Inflammatory macrophage treated with lipopolysaccharide for 4 hours (primary cell): ENCODE measurements around the gene ANKMY2.
A peak's percentile ranks its signal among the peaks of the same experiment; 100 is the strongest.
"Not testable (repeated sequence)": the region's sequence is repeated elsewhere in the genome, so short reads cannot be mapped to it uniquely, and the experiment has no call there.

Experiments used
- DNase-seq: peaks from one replicate; pipeline ENCODE4 v3.0.0-alpha.2; 2020

The ANKMY2 gene

DNA sequence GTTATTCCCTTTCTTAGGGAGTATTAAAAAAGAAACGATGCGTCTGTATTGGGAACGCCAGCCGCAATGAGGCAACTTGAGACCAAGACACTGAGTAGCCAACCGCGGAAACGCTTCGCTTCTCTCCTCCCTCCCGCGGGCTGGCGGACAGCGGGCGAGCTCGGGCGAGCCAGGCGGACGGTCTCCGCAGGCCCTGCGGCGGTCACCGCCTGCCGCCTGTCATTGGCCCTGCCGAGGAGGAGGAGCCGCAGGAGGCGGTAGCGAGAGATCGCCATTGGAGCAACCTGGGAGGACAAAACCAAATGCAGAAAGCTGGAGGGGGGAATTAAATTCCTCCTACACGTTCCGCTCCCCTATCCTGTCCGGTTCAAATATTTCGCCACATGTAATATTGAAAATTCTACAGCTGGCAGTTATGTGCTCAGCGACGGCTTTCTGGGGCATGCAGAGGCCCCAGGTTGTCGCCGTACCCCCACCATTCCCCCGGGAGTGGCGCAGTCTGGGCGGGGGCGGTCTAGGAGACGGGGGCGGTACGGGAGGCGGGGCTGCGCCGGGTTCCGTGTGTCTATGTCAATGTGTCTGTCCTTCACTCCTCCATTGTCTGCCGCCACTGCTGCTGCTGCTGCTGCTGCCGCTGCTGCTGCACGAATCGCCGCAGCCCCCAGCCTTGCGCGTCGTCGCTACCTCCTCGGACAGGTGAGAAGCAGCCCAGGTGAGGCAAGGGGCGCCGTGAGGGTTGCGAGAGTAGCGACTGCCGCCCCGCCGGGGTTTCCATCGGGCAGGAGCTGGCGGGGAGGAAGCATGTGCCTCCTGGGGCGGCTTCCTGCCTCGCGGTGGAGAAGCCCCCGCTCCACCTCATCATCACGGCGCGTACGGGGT lies at the start of gene ANKMY2, which contains the start of gene BZW2:
Gene ANKMY2, minus strand, starts transcription at position 162 of the 879 bp plus-strand sequence. CDS start 181 bp downstream, outside the sequence.
Gene BZW2, plus strand, starts transcription at position 589 of the 879 bp plus-strand sequence. CDS start 19,263 bp downstream, outside the sequence.
- peak; percentile 98 for DNase-seq

GRCh38 chr7:16694806-16695205 lies 49.3 kb upstream of the ANKMY2 start:
- DNase-seq = no peak

- DNase-seq = no peak
Measured at GRCh38 chr7:16693601-16694318, 48.2 kb upstream of the ANKMY2 start.

DNA sequence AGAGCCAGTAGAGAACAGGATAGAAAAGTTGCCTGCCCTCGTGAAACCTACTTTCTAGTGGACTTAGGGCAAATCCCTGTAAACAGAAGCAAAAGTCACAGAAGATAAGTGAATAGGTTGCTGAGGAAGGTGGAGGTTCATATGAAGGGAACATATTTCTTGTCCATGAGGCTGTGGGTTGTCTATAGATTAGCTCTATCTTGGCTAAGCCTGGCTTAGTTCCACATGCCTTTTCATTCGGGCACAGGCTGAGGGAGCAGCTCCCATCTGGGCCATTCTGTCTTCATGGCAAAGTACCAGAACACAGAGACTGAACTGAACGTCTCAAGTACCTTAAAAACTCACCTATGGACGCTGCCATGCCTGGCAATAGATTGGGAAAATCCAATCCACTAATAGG lies 45.7 kb upstream of the ANKMY2 start:
- DNase-seq = no peak

GRCh38 chr7:16688249-16688648 lies 42.7 kb upstream of the ANKMY2 start:
- no peak for DNase-seq

GRCh38 chr7:16685535-16685934 lies 40.0 kb upstream of the ANKMY2 start:
- no peak for DNase-seq

DNA sequence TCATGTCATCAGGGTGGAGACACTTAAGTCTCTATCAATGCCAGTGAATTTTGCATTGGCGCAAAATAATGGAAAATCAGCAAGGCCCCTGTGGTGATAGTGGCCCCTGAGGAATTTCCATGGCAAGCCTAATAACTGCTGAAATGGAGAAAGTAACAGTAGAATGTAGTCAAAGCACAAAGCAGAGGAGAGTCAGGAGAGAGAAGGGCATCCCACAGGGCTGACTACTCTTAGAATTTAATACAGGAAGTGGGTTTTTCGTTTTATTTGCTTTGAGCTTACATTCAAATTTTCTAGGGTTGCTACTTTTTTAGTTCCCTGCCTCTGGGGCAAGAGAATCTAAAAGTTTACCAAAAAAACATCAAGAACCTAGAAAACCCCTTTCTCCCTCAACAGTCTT lies 39.4 kb upstream of the ANKMY2 start:
- DNase-seq = no peak

- DNase-seq = not testable (repeated sequence)
Measured at GRCh38 chr7:16678645-16679566, 33.4 kb upstream of the ANKMY2 start.

DNA sequence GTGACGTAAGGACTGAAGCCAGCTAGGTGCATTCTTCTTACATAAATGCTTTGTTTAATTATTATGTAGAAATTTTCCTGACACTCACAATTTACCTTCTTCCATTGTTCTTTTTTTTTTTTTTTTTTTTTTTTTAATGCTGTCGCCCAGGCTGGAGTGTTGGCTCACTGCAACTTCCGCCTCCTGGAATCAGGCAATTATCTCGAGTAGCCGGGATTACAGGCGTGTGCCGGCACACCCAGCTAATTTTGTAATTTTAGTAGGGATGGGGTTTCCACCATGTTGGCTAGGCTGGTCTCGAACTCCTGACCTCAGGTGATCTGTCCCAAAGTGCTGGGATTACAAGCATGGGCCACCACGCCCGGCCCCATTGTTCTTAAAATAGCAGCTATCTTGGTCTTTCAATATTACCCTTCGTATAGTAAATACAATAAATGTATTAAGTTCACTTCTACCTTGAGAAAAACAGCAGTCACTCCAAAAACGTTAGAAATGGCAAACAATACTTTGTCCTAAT lies 32.5 kb upstream of the ANKMY2 start:
- DNase-seq = no peak

DNA sequence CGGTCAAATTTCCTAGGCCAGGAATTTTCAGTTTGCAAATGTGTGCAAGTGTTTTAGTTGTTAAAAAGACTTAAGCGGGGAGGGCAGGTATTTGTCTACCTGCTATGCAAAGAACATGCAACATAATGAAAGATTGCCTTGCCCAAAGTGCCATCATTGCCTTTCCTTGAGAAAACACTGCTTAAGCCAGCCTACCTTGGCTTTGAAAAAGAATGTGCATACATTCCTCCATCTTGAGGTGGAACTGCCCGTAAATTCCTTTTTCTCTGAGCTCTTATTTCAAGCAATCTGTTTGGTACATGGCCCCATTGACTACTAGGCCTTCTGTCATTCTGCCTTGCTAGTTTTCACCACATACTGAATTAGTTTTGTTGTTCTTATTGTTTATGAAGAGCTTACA lies 29.7 kb upstream of the ANKMY2 start:
- DNase-seq = no peak

DNA sequence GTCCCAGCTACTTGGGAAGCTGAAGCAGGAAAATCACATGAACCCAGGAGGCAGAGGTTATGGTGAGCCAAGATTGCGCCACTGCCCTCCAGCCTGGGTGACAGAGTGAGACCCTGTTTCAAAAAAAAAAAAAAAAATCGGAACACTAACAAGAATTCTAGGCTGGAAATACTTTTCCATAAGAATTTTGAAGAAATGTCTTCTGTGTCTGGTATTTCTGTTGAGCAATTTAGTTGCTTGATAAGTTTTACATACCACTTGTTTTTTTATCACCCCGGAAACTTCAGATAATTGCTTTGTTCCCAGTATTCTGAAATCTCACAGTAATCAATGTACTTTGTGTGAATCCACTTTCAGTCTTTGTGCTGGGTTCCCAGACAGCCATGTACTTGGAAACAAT lies 26.3 kb upstream of the ANKMY2 start:
- no peak for DNase-seq

DNA sequence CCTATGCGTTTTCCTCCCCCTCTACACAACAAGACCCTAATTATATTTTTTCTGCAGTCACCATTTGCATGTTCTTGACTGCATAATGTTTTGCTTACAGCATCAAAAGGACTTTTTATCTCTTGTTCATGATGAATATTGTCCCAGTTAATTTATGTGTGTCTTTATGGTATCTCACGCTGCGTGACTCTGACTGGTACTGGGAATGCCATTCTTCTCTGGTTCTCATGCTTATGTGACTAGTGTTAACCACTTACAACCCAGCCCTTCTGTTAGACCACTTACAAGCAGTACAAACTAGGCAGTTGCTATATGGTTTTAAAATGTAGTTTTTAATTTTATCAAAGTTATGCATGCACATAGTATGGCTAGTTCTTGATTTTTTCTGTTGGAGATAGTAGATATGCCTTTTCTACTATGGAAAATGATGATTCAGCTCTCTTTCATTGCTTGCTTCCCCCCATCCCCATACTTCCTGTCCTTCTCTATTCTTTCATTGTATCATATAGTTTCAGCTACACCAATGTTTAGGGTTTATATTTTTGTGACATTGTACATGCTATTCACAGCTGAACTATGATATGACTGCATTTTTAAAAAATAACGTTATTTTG lies 25.3 kb upstream of the ANKMY2 start:
- DNase-seq = no peak

GRCh38 chr7:16670021-16670420 lies 24.5 kb upstream of the ANKMY2 start:
- DNase-seq = no peak

GRCh38 chr7:16669581-16669980 lies 24.0 kb upstream of the ANKMY2 start:
- DNase-seq = peak; percentile 5

- DNase-seq = peak; percentile 11
Measured at GRCh38 chr7:16668978-16669377, 23.4 kb upstream of the ANKMY2 start.

DNA sequence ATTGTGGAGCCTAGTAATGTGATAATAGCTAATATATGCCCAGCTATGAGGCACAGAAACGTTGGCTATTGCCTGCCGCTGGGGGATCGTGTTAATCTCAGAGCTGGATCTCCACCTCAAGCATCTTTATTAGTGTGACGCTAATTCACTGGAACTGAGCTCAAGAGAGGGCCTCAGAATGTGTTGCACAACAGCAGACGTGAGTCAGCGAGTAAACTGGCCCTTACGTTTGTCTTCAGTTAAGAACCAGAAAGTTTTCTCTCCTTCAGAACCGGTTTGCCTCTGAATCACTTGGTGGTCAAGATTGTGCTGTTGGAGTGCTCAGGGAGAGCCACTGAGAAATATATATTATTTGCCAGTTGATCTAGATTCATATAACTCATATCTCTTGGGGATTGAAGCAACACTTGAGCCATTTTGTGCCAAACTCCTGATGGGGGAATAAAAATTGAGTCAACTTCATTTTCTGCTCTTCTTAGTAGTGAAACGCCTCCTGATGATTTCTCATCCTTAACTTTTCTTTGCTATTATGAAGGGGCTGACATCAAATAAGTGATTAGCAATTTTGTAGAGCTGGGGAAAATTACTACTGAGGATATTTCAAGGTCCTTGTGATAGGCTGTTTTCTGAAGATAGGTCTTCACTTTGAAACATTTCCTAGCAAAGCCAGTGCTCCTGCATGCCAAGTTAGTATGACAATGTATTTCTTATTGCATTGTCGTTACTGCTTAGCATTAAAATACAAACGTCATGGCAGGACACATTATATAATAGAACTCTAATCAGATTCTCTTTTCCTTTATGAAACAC lies 22.7 kb upstream of the ANKMY2 start:
- peak; percentile 85 for DNase-seq

DNA sequence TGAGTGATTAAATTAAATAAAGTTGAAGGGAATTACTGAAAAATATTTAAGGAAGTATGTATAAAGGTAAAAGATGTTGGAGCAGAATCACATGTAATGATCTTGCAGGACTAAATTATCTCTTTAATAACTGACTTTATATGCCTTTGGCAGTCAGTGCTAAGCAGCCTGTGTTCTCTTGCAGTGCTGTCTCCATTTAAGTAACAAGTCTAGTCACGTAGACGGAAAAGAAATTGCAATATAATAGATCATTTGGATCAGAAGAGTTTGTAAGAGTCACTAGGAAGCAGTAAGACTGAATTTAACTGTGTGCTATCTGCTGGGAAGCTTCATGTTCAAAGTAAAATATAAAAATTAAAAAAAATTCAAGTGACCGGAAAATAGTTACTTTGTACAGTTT lies 21.8 kb upstream of the ANKMY2 start:
- DNase-seq = no peak

GRCh38 chr7:16661924-16662323 lies 16.4 kb upstream of the ANKMY2 start:
- DNase-seq = no peak

DNA sequence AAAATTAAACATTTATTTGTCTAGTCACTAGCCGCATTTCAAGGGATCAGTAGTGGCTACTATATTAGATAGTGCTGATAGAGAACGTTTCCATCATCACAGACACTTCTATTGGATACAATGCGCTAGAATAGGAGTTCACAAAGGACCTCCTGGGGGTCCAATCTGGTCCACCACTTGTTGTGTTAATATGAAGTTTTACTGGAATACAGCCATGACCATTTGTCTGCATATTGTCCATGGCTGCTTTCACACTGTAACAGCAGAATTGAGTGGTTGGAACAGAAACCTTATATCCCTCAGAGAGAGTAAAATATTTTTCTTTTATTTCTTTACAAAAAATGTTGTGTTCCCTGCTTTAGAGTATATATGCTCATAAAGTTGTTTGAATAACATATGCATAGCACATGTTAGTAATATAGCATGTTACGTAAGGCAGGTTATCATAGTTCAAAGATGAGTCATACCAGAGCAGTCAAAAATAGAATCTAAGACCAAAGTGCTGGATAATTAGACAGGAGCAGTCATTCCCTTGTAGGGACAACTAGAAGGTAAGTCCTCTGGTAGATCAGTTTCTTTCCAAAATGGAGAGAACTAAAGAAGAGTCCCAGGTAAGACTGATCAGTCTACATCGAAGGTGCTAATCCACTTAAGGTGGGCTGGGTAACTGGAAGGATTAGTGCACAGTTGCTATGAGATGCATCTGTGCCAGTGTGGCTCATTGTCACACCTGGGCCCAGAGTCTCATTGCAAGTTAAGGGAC lies 15.3 kb upstream of the ANKMY2 start:
- peak; percentile 73 for DNase-seq

DNA sequence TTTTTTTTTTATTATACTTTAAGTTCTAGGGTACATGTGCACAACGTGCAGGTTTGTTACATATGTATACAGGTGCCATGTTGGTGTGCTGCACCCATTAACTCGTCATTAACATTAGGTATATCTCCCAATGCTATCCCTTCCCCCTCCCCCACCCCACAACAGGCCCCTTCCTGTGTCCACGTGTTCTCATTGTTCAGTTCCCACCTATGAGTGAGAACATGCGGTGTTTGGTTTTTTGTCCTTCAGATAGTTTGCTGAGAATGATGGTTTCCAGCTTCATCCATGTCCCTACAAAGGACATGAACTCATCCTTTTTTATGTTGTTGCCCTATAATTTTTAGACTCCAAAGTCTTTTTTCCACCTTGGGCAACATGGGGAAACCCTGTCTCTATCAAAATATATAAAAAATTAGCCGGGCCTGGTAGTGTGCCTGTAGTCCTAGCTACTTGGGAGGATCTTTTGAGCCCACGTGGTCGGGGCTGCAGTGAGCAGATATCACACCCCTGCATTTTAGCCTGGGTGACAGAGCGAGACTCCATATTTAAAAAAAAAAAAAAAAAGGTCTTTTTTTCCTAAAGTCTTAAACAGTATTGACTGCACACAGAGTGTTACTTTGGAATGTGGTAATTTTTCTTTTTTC lies 14.4 kb upstream of the ANKMY2 start:
- not testable (repeated sequence) for DNase-seq
